HepG2 (cell line): Measurements from ENCODE around the gene PKD1L1. TPM values are rescaled to one million over a fixed set of nuclear protein-coding genes. Genes with fewer than 3 reads are reported as not detected.

Experiments used
- ATAC-seq: fragments of 200-7000 bp; cut with Tn5 transposase; 3 replicates; pipeline ENCODE4 v1.9.1; 2020; ENCODE audit warnings: mild to moderate bottlenecking, moderate library complexity
- BruUV-seq: library from RNA; stranded (reverse); fragments of 400-500 nt; replicated peaks from 2 replicates; lab custom pipeline; 2021; lab: Mats Ljungman, UMichigan
- CTCF ChIA-PET: fragments of 300-600 bp; formaldehyde crosslinking; extraction: SDS; loops from one replicate; lab custom pipeline; 2021; ENCODE audit warnings: low total read pairs, inconsistent platforms, low intra/inter-chr PET ratio; lab: Yijun Ruan, JAX
- POLR2A ChIA-PET: fragments of 350-600 bp; sonication (Branson Sonifier 250); formaldehyde crosslinking; loops from one replicate; lab custom pipeline; 2020; ENCODE audit warnings: antibody characterized with exemption, inconsistent platforms; lab: Yijun Ruan, JAX
- DNase-seq: peaks from one replicate; pipeline ENCODE4 v3.0.0-alpha.2; 2015; ENCODE audit warnings: low spot score
- FAIRE-seq: peaks from 3 replicates; lab custom pipeline; 2011; peaks lifted over from hg19 to GRCh38; lab: Jason Lieb, UNC
- H2AFZ ChIP-seq: one replicate; pipeline ENCODE4 v1.6.1; 2011; ENCODE audit warnings: low read length, inconsistent platforms
- H3K27ac ChIP-seq: fragments of 300-600 bp; 3 replicates; pipeline ENCODE4 v1.8.0; 2011; ENCODE audit warnings: mixed run types, mild to moderate bottlenecking, mixed read lengths, low read length, inconsistent platforms; ENCODE audit not compliant: insufficient read depth; ENCODE audit errors: extremely low read length
- H3K27me3 ChIP-seq, 2 experiments: fragments of 200-600 bp in 1 of 2; 2 replicates in 1 of 2; 3 replicates in 1 of 2; pipeline versions ENCODE4 v1.6.0 to v1.8.0; 2011; ENCODE audit warnings: low read length in 2 of 2, mild to moderate bottlenecking in 2 of 2, moderate library complexity in 2 of 2, inconsistent platforms in 1 of 2; ENCODE audit not compliant: insufficient read depth in 2 of 2, control insufficient read depth in 1 of 2
- H3K36me3 ChIP-seq, 2 experiments: fragments of 200-600 bp in 1 of 2; replicated peaks in 1 of 2; 2 replicates in 1 of 2; 3 replicates in 1 of 2; pipeline versions ENCODE4 v1.5.1 to v1.8.0; 2011; ENCODE audit warnings: low read length in 2 of 2, inconsistent platforms in 1 of 2; ENCODE audit not compliant: insufficient read depth in 2 of 2, control insufficient read depth in 1 of 2
- H3K4me1 ChIP-seq: 2 replicates; pipeline ENCODE4 v1.5.1; 2012; ENCODE audit warnings: low read length, inconsistent platforms; ENCODE audit not compliant: insufficient read depth
- H3K4me2 ChIP-seq: 2 replicates; pipeline ENCODE4 v1.6.0; 2011; ENCODE audit warnings: low read depth, low read length, inconsistent platforms
- H3K4me3 ChIP-seq, 3 experiments: fragments of 200-600 bp in 1 of 3; sonication (generic), shearing (Covaris generic) in 1 of 3; replicated peaks in 1 of 3; 2 replicates each; pipeline ENCODE4 v1.5.1; 2011 to 2016; ENCODE audit warnings: low read length in 3 of 3, inconsistent platforms in 2 of 3, low read depth in 2 of 3, mild to moderate bottlenecking in 2 of 3, control low read depth in 1 of 3, mixed read lengths in 1 of 3; ENCODE audit not compliant: insufficient read depth in 1 of 3
- H3K79me2 ChIP-seq: one replicate; pipeline ENCODE4 v1.6.1; 2011; ENCODE audit warnings: low read length, inconsistent platforms; ENCODE audit not compliant: insufficient read depth
- H3K9ac ChIP-seq: 2 replicates; pipeline ENCODE4 v1.6.0; 2011; ENCODE audit warnings: mild to moderate bottlenecking, low read depth, low read length, inconsistent platforms; ENCODE audit not compliant: insufficient read depth
- H3K9me3 ChIP-seq: 2 replicates; pipeline ENCODE4 v1.5.1; 2012; ENCODE audit warnings: mild to moderate bottlenecking, low read length
- H4K20me1 ChIP-seq: 2 replicates; pipeline ENCODE4 v1.6.0; 2011; ENCODE audit warnings: inconsistent platforms, mild to moderate bottlenecking, low read length, moderate library complexity; ENCODE audit not compliant: insufficient read depth
- FIP1L1 ChIP-seq: fragments of 200-400 bp; formaldehyde crosslinking; IDR thresholded peaks from 2 replicates; pipeline ENCODE4 v1.6.1; 2018; ENCODE audit warnings: low read depth, mild to moderate bottlenecking, low read length, moderate library complexity, borderline replicate concordance; ENCODE audit not compliant: insufficient read depth
- FOXC1 ChIP-seq: sonication (generic); formaldehyde crosslinking; IDR thresholded peaks from 2 replicates; pipeline ENCODE4 v1.8.0; 2022; ENCODE audit warnings: mild to moderate bottlenecking, missing genetic modification reagents, borderline replicate concordance
- MZF1 ChIP-seq: sonication (generic); formaldehyde crosslinking; IDR thresholded peaks from 2 replicates; pipeline ENCODE4 v1.8.1; 2023; ENCODE audit warnings: mild to moderate bottlenecking, missing genetic modification reagents, borderline replicate concordance
- NCOR1 ChIP-seq: fragments of 200-600 bp; sonication (generic); IDR thresholded peaks from 2 replicates; pipeline ENCODE4 v1.7.0; 2017; ENCODE audit warnings: antibody characterized with exemption, low read length, borderline replicate concordance
- ZBTB33 ChIP-seq: sonication (generic); formaldehyde crosslinking; IDR thresholded peaks from 2 replicates; pipeline ENCODE4 v1.4.0; 2020; ENCODE audit warnings: missing genetic modification reagents
- ZFAT ChIP-seq: sonication (generic); formaldehyde crosslinking; conservative IDR thresholded peaks from 2 replicates; pipeline ENCODE4 v1.8.1; 2023; ENCODE audit warnings: missing genetic modification reagents, inconsistent platforms
- ZNF207 ChIP-seq: fragments of 450-650 bp; IDR thresholded peaks from 2 replicates; pipeline ENCODE4 v1.6.1; 2016; ENCODE audit warnings: antibody characterized with exemption, borderline replicate concordance
- ZNF343 ChIP-seq: sonication (generic); formaldehyde crosslinking; IDR thresholded peaks from 2 replicates; pipeline ENCODE4 v1.4.0; 2020; ENCODE audit warnings: mild to moderate bottlenecking, missing genetic modification reagents
- WGBS: methylation state at CpG from one replicate; pipeline ENCODE4 v1.1.6; 2017; ENCODE audit warnings: low lambda C conversion rate; 5-methylcytosine and 5-hydroxymethylcytosine counted together
- in situ Hi-C: cut with HindIII; loops from 2 replicates; pipeline ENCODE4 v1.10.0; 2017; ENCODE audit warnings: low pct_unique_long_range_greater_than_20kb; ENCODE audit not compliant: extremely low pct_ligation_motif_present
- intact Hi-C: fragments of 100-400 bp; cut with micrococcal nuclease; formaldehyde crosslinking; loops from one replicate; pipeline ENCODE4 v1.10.0; 2022; ENCODE audit not compliant: unreplicated experiment
- polyA plus RNA-seq, 8 experiments: library from polyadenylated mRNA; depleted of rRNA in 3 of 8; stranded (reverse) in 7 of 8; unstranded in 1 of 8; fragments of >200 nt; fragmentation: Illumina TruSeq in 4 of 8; extraction: Trizol in 4 of 8; gene quantifications; 2 replicates each; pipeline versions ENCODE4 v1.2.1 to v1.2.3, GENCODE V29; 2011 to 2016; ENCODE audit warnings: low read depth in 4 of 8, missing spikeins in 1 of 8, mixed read lengths in 1 of 8; ENCODE audit not compliant: insufficient read depth in 1 of 8
- total RNA-seq, 5 experiments: library from RNA; depleted of rRNA; stranded (reverse); fragments of >200 nt; fragmentation: Illumina TruSeq; extraction: Trizol; gene quantifications; 2 replicates each; pipeline ENCODE4 v1.2.3, GENCODE V29; 2016; ENCODE audit warnings: low read depth in 1 of 5
- TF ChIP-seq, protein P1 (sequence below): sonication (generic); formaldehyde crosslinking; IDR thresholded peaks from 2 replicates; pipeline ENCODE4 v1.5.0; 2020; ENCODE audit warnings: missing genetic modification reagents
- TF ChIP-seq, protein P2 (sequence below), 2 experiments: sonication (generic) in 1 of 2; formaldehyde crosslinking in 1 of 2; IDR thresholded peaks; 2 replicates each; pipeline versions ENCODE4 v1.6.1 to v1.9.0; 2014 to 2022; ENCODE audit warnings: antibody characterized with exemption in 1 of 2, borderline replicate concordance in 1 of 2, inconsistent platforms in 1 of 2, low read depth in 1 of 2, missing genetic modification reagents in 1 of 2
- TF ChIP-seq, protein P3 (sequence below): sonication (generic); formaldehyde crosslinking; IDR thresholded peaks from 2 replicates; pipeline ENCODE4 v1.5.0; 2020; ENCODE audit warnings: missing genetic modification reagents, mild to moderate bottlenecking, borderline replicate concordance
- TF ChIP-seq, protein P4 (sequence below): sonication (generic); formaldehyde crosslinking; IDR thresholded peaks from 2 replicates; pipeline ENCODE4 v1.4.0; 2020; ENCODE audit warnings: missing genetic modification reagents

PKD1L1 gene
- total and polyA plus RNA-seq, 2 of the 13 experiments (the other 11 are each of a cell fraction or from before 2014, with no cell fraction given): 0.01 TPM; not detected in 1

DNA sequence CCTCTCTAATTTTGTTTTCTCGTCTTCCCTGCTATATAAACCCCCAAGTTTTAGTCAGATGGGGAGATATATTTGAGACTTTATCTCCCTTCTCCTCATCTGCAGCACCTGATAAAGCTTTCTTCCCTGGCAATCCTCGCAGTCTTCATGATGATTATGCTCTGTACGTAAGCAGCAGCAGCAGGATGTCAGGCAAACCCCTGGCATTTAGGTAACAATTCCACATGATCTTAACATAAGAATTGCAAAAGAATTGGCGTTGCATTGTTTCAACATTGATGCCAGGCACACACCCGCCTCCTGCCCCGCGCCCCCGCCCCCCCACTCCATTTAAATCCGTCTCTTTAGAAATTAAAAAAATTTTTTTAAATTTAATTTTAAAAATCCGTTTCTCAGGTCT is 6.1 kb downstream of the PKD1L1 start:
- FAIRE-seq: no peak
- intact Hi-C loops: loop anchor here (10.0 kb wide), 1 partner anchor 677 kb away; no protein-coding TSS in a partner anchor
- no peaks in the 10 kb centered on the region for H3K9me3 ChIP-seq
- no peaks in the 10 kb centered on the region for H4K20me1 ChIP-seq
- no peak overlapping the region for H3K4me3 ChIP-seq
- ChIA-PET CTCF (no interaction called here), POLR2A (no interaction called here)
- H3K27ac ChIP-seq: no peak overlapping the region
- H2AFZ ChIP-seq: no peak overlapping the region
- H3K36me3 ChIP-seq: no peaks in the 10 kb centered on the region
- no peak overlapping the region for H3K9ac ChIP-seq
- 51% methylated on average over 10 of the region's 10 CpGs for WGBS
- H3K79me2 ChIP-seq: no peaks in the 10 kb centered on the region
- ATAC-seq: no peak
- no TSS peak for BruUV-seq
- H3K4me2 ChIP-seq: no peak overlapping the region
- in situ Hi-C loops: no loop called here
- peaks cover 3 to 7% of the 10 kb centered on the region in 2 experiments; a peak in 3 of 5 replicates for H3K27me3 ChIP-seq
- peaks cover 9% of the 10 kb centered on the region for H3K4me1 ChIP-seq
- no peak for DNase-seq
- no peak for TF ChIP-seq MZF1 (CRISPR knock-in tag)
- TF ChIP-seq ZNF343 (CRISPR knock-in tag): no peak
- TF ChIP-seq, protein P1, sequence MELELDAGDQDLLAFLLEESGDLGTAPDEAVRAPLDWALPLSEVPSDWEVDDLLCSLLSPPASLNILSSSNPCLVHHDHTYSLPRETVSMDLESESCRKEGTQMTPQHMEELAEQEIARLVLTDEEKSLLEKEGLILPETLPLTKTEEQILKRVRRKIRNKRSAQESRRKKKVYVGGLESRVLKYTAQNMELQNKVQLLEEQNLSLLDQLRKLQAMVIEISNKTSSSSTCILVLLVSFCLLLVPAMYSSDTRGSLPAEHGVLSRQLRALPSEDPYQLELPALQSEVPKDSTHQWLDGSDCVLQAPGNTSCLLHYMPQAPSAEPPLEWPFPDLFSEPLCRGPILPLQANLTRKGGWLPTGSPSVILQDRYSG (CRISPR knock-in tag): no peak
- TF ChIP-seq ZNF207: no peak
- TF ChIP-seq, protein P2, sequence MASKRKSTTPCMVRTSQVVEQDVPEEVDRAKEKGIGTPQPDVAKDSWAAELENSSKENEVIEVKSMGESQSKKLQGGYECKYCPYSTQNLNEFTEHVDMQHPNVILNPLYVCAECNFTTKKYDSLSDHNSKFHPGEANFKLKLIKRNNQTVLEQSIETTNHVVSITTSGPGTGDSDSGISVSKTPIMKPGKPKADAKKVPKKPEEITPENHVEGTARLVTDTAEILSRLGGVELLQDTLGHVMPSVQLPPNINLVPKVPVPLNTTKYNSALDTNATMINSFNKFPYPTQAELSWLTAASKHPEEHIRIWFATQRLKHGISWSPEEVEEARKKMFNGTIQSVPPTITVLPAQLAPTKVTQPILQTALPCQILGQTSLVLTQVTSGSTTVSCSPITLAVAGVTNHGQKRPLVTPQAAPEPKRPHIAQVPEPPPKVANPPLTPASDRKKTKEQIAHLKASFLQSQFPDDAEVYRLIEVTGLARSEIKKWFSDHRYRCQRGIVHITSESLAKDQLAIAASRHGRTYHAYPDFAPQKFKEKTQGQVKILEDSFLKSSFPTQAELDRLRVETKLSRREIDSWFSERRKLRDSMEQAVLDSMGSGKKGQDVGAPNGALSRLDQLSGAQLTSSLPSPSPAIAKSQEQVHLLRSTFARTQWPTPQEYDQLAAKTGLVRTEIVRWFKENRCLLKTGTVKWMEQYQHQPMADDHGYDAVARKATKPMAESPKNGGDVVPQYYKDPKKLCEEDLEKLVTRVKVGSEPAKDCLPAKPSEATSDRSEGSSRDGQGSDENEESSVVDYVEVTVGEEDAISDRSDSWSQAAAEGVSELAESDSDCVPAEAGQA (IDR thresholded peaks at IDR 0.05; ENCODE audit: low read depth): no peak
- TF ChIP-seq, protein P2 (CRISPR knock-in tag; IDR thresholded peaks at IDR 0.05; ENCODE audit: borderline replicate concordance): no peak
- TF ChIP-seq FOXC1 (CRISPR knock-in tag): no peak
- TF ChIP-seq NCOR1: no peak
- TF ChIP-seq, protein P3, sequence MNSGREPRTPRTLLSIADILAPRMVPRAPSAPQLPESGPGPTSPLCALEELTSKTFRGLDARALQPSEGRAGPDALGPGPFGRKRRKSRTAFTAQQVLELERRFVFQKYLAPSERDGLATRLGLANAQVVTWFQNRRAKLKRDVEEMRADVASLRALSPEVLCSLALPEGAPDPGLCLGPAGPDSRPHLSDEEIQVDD: no peak
- TF ChIP-seq ZBTB33 (CRISPR knock-in tag): no peak
- TF ChIP-seq, protein P4, sequence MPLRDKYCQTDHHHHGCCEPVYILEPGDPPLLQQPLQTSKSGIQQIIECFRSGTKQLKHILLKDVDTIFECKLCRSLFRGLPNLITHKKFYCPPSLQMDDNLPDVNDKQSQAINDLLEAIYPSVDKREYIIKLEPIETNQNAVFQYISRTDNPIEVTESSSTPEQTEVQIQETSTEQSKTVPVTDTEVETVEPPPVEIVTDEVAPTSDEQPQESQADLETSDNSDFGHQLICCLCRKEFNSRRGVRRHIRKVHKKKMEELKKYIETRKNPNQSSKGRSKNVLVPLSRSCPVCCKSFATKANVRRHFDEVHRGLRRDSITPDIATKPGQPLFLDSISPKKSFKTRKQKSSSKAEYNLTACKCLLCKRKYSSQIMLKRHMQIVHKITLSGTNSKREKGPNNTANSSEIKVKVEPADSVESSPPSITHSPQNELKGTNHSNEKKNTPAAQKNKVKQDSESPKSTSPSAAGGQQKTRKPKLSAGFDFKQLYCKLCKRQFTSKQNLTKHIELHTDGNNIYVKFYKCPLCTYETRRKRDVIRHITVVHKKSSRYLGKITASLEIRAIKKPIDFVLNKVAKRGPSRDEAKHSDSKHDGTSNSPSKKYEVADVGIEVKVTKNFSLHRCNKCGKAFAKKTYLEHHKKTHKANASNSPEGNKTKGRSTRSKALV: no peak
- TF ChIP-seq ZFAT (CRISPR knock-in tag): no peak
- no peak for TF ChIP-seq FIP1L1
